DND-41 (cell line): ENCODE measurements around the gene SRGAP3.

Source experiments
- ATAC-seq: fragments of 200-7000 bp; cut with Tn5 transposase; 3 replicates; pipeline ENCODE4 v1.9.1; 2021; ENCODE audit warnings: low read depth; ENCODE audit not compliant: insufficient read depth
- DNase-seq: peaks from one replicate; pipeline ENCODE4 v3.0.0-alpha.2; 2020
- H2AFZ ChIP-seq: 2 replicates; pipeline ENCODE4 v1.6.0; 2012; ENCODE audit warnings: low read depth, low read length
- H3K27ac ChIP-seq: 2 replicates; pipeline ENCODE4 v1.5.1; 2012; ENCODE audit warnings: low read length, inconsistent platforms
- H3K27me3 ChIP-seq: fragments of 200-600 bp; sonication (generic); 2 replicates; pipeline ENCODE4 v1.6.0; 2012; ENCODE audit warnings: low read length, mild to moderate bottlenecking, inconsistent platforms; ENCODE audit not compliant: insufficient read depth, poor library complexity
- H3K36me3 ChIP-seq: 2 replicates; pipeline ENCODE4 v1.5.1; 2012; ENCODE audit warnings: low read length, inconsistent platforms; ENCODE audit not compliant: insufficient read depth
- H3K4me1 ChIP-seq: 2 replicates; pipeline ENCODE4 v1.5.1; 2012; ENCODE audit warnings: mild to moderate bottlenecking, low read length; ENCODE audit not compliant: insufficient read depth
- H3K4me2 ChIP-seq: 2 replicates; pipeline ENCODE4 v1.6.0; 2012; ENCODE audit warnings: mild to moderate bottlenecking, moderate library complexity, low read length, inconsistent platforms; ENCODE audit not compliant: insufficient read depth
- H3K4me3 ChIP-seq, 2 experiments: fragments of 200-600 bp in 1 of 2; shearing (Covaris generic) in 1 of 2; 2 replicates each; pipeline ENCODE4 v1.5.1; 2012 to 2016; ENCODE audit warnings: inconsistent platforms in 2 of 2, low read length in 2 of 2, mild to moderate bottlenecking in 2 of 2, low read depth in 1 of 2, moderate library complexity in 1 of 2
- H3K79me2 ChIP-seq: 2 replicates; pipeline ENCODE4 v1.6.0; 2012; ENCODE audit warnings: low read length, inconsistent platforms; ENCODE audit not compliant: insufficient read depth
- H3K9ac ChIP-seq: 2 replicates; pipeline ENCODE4 v1.6.0; 2012; ENCODE audit warnings: low read depth, mild to moderate bottlenecking, inconsistent platforms, low read length, moderate library complexity
- H3K9me3 ChIP-seq: 2 replicates; pipeline ENCODE4 v1.5.1; 2012; ENCODE audit warnings: low read length, moderate library complexity, mild to moderate bottlenecking, inconsistent platforms; ENCODE audit not compliant: insufficient read depth, severe bottlenecking
- H4K20me1 ChIP-seq: 2 replicates; pipeline ENCODE4 v1.6.0; 2012; ENCODE audit warnings: low read length; ENCODE audit not compliant: insufficient read depth
- CTCF ChIP-seq: IDR thresholded peaks from 2 replicates; pipeline ENCODE4 v1.5.1; 2012; ENCODE audit warnings: borderline replicate concordance, low read length, moderate library complexity, mild to moderate bottlenecking; ENCODE audit not compliant: poor library complexity, severe bottlenecking; ENCODE audit errors: extremely low read depth
- EZH2 ChIP-seq: IDR thresholded peaks from 3 replicates; pipeline ENCODE4 v1.6.1; 2012; ENCODE audit warnings: borderline replicate concordance, low read depth, mild to moderate bottlenecking, moderate library complexity, low read length, inconsistent platforms; ENCODE audit not compliant: severe bottlenecking

SRGAP3 gene

GRCh38 chr3:9247941-9248521 lies 1.4 kb downstream of the SRGAP3 start:
- H3K4me2 ChIP-seq, result 0 out of 2 replicates have a peak overlapping the region, but pooled peaks have one; percentile 80
- no peak overlapping the region for H3K9ac ChIP-seq

GRCh38 chr3:9247361-9247940 lies 2.0 kb downstream of the SRGAP3 start:
- Histone ChIP-seq H2AFZ (no peak overlapping the region), H4K20me1 (no peaks in the 10 kb centered on the region), H3K27me3 (peaks cover 28% of the 10 kb centered on the region), H3K4me1 (peaks cover 20% of the 10 kb centered on the region), H3K4me2 (no peak overlapping the region), H3K27ac (no peak overlapping the region), H3K4me3 (no peak overlapping the region), H3K9ac (no peak overlapping the region), H3K9me3 (no peaks in the 10 kb centered on the region), H3K36me3 (no peaks in the 10 kb centered on the region), H3K79me2 (no peaks in the 10 kb centered on the region)
- DNase-seq (no peak), ATAC-seq (no peak)
- TF ChIP-seq EZH2 (no peak), CTCF (no peak)

More at GRCh38 chr3:9247941-9248521, 1.4 kb downstream of the SRGAP3 start:
- Histone ChIP-seq H3K36me3 (no peaks in the 10 kb centered on the region), H3K27ac (no peak overlapping the region), H2AFZ (no peak overlapping the region), H3K79me2 (no peaks in the 10 kb centered on the region), H4K20me1 (no peaks in the 10 kb centered on the region), H3K4me1 (peaks cover 20% of the 10 kb centered on the region), H3K9me3 (no peaks in the 10 kb centered on the region), H3K27me3 (peaks cover 28% of the 10 kb centered on the region), H3K4me3 (0 out of 4 replicates have a peak overlapping the region, but pooled peaks of 1 of the 2 experiments have one; percentile 56)
- DNase-seq (no peak), ATAC-seq (no peak)
- no peak for TF ChIP-seq CTCF

- Histone ChIP-seq H3K4me3 (no peak overlapping the region), H3K36me3 (no peaks in the 10 kb centered on the region), H3K27me3 (peaks cover 28% of the 10 kb centered on the region), H3K9ac (no peak overlapping the region), H3K9me3 (no peaks in the 10 kb centered on the region), H4K20me1 (no peaks in the 10 kb centered on the region), H3K4me1 (peaks cover 20% of the 10 kb centered on the region), H3K27ac (no peak overlapping the region), H2AFZ (no peak overlapping the region), H3K4me2 (no peak overlapping the region), H3K79me2 (no peaks in the 10 kb centered on the region)
- ATAC-seq, result no peak
- TF ChIP-seq EZH2, result no peak
- no peak for TF ChIP-seq CTCF
- no peak for DNase-seq
Measured at GRCh38 chr3:9246189-9246588, 3.3 kb downstream of the SRGAP3 start.
